PC-9 (cell line): ENCODE measurements around the gene STEAP1. TPM values are rescaled to one million over a fixed set of nuclear protein-coding genes. Genes with fewer than 3 reads are reported as not detected.

ENCODE experiments used
- BruUV-seq: library from RNA; stranded (reverse); fragments of 400-500 nt; replicated peaks from 2 replicates; lab custom pipeline; 2021; lab: Mats Ljungman, UMichigan
- CTCF ChIA-PET: fragments of 300-600 bp; sonication (Branson Sonifier 250); formaldehyde crosslinking; loops from one replicate; lab custom pipeline; 2022; ENCODE audit warnings: antibody characterized with exemption; lab: Charles Lee
- POLR2A ChIA-PET: fragments of 300-600 bp; sonication (Branson Sonifier 250); formaldehyde crosslinking; loops from one replicate; lab custom pipeline; 2022; ENCODE audit warnings: antibody characterized with exemption; ENCODE audit not compliant: unreplicated experiment; lab: Charles Lee
- DNase-seq, 2 experiments: peaks; one replicate each; pipeline versions ENCODE4 v3.0.0 to v3.0.0-alpha.2; 2015 to 2022; ENCODE audit warnings: mixed read lengths in 1 of 2
- H2AFZ ChIP-seq: fragments of 200-600 bp; sonication (generic); 2 replicates; pipeline ENCODE4 v1.8.1; 2017; ENCODE audit warnings: antibody characterized with exemption
- H3F3A ChIP-seq: fragments of 200-600 bp; sonication (generic); 2 replicates; pipeline ENCODE4 v1.8.1; 2017; ENCODE audit warnings: antibody characterized with exemption, mild to moderate bottlenecking, low read depth; ENCODE audit not compliant: insufficient read depth
- H3K27ac ChIP-seq: fragments of 200-600 bp; sonication (generic); 2 replicates; pipeline ENCODE4 v1.6.1; 2016; ENCODE audit warnings: mixed run types
- H3K27me3 ChIP-seq: fragments of 200-600 bp; sonication (generic); 2 replicates; pipeline ENCODE4 v1.6.1; 2016; ENCODE audit warnings: low read depth, mixed run types; ENCODE audit not compliant: insufficient read depth
- H3K36me3 ChIP-seq: fragments of 200-600 bp; sonication (generic); 2 replicates; pipeline ENCODE4 v1.6.1; 2016; ENCODE audit warnings: low read depth, mixed run types
- H3K4me1 ChIP-seq: fragments of 200-600 bp; sonication (generic); replicated peaks from 2 replicates; pipeline ENCODE4 v1.6.1; 2016; ENCODE audit warnings: mixed run types; ENCODE audit not compliant: insufficient read depth
- H3K4me2 ChIP-seq: fragments of 200-600 bp; sonication (generic); 2 replicates; pipeline ENCODE4 v1.6.1; 2017; ENCODE audit warnings: mixed run types
- H3K4me3 ChIP-seq: fragments of 200-600 bp; sonication (generic); 2 replicates; pipeline ENCODE4 v1.6.1; 2016; ENCODE audit warnings: mixed run types
- H3K79me2 ChIP-seq: fragments of 200-600 bp; sonication (generic); 2 replicates; pipeline ENCODE4 v1.6.1; 2017; ENCODE audit warnings: low read depth, mixed run types
- H3K9me2 ChIP-seq: fragments of 200-600 bp; sonication (generic); 2 replicates; pipeline ENCODE4 v1.8.1; 2017; ENCODE audit warnings: mild to moderate bottlenecking; ENCODE audit not compliant: insufficient read depth
- H3K9me3 ChIP-seq: fragments of 200-600 bp; sonication (generic); 2 replicates; pipeline ENCODE4 v1.8.1; 2016; ENCODE audit warnings: low read depth; ENCODE audit not compliant: insufficient read depth
- H4K20me1 ChIP-seq: fragments of 200-600 bp; sonication (generic); 2 replicates; pipeline ENCODE4 v1.8.1; 2017; ENCODE audit not compliant: insufficient read depth
- EZH2 ChIP-seq: fragments of 200-600 bp; sonication (generic); IDR thresholded peaks from 2 replicates; pipeline ENCODE4 v1.8.0; 2017; ENCODE audit warnings: antibody characterized with exemption, low read depth
- intact Hi-C: fragments of 100-400 bp; cut with micrococcal nuclease; formaldehyde crosslinking; loops from one replicate; pipeline ENCODE4 v1.10.0; 2022; ENCODE audit not compliant: unreplicated experiment
- total RNA-seq: library from RNA; stranded (reverse); gene quantifications from 2 replicates; pipeline ENCODE4 v1.2.3, GENCODE V29; 2021
- TF ChIP-seq, protein P1 (sequence below): fragments of 200-600 bp; sonication (generic); conservative IDR thresholded peaks from 2 replicates; pipeline ENCODE4 v1.6.1; 2017; ENCODE audit warnings: mixed run types, antibody characterized with exemption, mild to moderate bottlenecking, moderate library complexity

The STEAP1 gene
- total RNA-seq, 1 experiment from 2014 or later: 6.5 TPM

- H3K27ac ChIP-seq: no peak overlapping the region
- TF ChIP-seq, protein P1, sequence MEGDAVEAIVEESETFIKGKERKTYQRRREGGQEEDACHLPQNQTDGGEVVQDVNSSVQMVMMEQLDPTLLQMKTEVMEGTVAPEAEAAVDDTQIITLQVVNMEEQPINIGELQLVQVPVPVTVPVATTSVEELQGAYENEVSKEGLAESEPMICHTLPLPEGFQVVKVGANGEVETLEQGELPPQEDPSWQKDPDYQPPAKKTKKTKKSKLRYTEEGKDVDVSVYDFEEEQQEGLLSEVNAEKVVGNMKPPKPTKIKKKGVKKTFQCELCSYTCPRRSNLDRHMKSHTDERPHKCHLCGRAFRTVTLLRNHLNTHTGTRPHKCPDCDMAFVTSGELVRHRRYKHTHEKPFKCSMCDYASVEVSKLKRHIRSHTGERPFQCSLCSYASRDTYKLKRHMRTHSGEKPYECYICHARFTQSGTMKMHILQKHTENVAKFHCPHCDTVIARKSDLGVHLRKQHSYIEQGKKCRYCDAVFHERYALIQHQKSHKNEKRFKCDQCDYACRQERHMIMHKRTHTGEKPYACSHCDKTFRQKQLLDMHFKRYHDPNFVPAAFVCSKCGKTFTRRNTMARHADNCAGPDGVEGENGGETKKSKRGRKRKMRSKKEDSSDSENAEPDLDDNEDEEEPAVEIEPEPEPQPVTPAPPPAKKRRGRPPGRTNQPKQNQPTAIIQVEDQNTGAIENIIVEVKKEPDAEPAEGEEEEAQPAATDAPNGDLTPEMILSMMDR: no peak
- TF ChIP-seq EZH2: no peak
- no peaks in the 10 kb centered on the region for H3F3A ChIP-seq
- H3K4me2 ChIP-seq: no peak overlapping the region
- CTCF ChIA-PET: no interaction called here
- no peak for DNase-seq
- no peak overlapping the region for H3K4me3 ChIP-seq
- intact Hi-C loops: no loop called here
- no peak overlapping the region for H2AFZ ChIP-seq
- H3K27me3 ChIP-seq: no peaks in the 10 kb centered on the region
- BruUV-seq: no TSS peak
- no peaks in the 10 kb centered on the region for H3K36me3 ChIP-seq
- no peaks in the 10 kb centered on the region for H3K9me2 ChIP-seq
- no peaks in the 10 kb centered on the region for H3K79me2 ChIP-seq
- H3K9me3 ChIP-seq: peaks cover 5% of the 10 kb centered on the region; the same call in 1 of the 2 replicates
- POLR2A ChIA-PET: interaction anchor here (0.5 to 0.6 kb wide), 2 partner anchors 24 to 1531 kb away, joined by 3 to 5 read pairs; partner anchors contain the start of gene STEAP2
- H3K4me1 ChIP-seq: no peaks in the 10 kb centered on the region
- no peaks in the 10 kb centered on the region for H4K20me1 ChIP-seq
Observed at GRCh38 chr7:90187507-90188050, 33.3 kb downstream of the STEAP1 start.

GRCh38 chr7:90188281-90188680 lies 34.0 kb downstream of the STEAP1 start:
- Histone ChIP-seq H3K27me3 (no peaks in the 10 kb centered on the region), H3F3A (no peaks in the 10 kb centered on the region), H3K9me3 (peaks cover 5% of the 10 kb centered on the region; the same call in 1 of the 2 replicates), H3K9me2 (no peaks in the 10 kb centered on the region), H3K36me3 (no peaks in the 10 kb centered on the region), H3K4me2 (no peak overlapping the region), H3K4me3 (no peak overlapping the region), H2AFZ (no peak overlapping the region), H3K4me1 (no peaks in the 10 kb centered on the region), H3K27ac (no peak overlapping the region), H4K20me1 (no peaks in the 10 kb centered on the region), H3K79me2 (no peaks in the 10 kb centered on the region)
- BruUV-seq: no TSS peak
- ChIA-PET POLR2A (interaction anchor here (0.6 kb wide), 1 partner anchor 23 kb away, joined by 5 read pairs; the partner anchor contains the start of gene STEAP2), CTCF (interaction anchor here (0.9 kb wide), 1 partner anchor 23 kb away, joined by 20 read pairs; the partner anchor contains the start of gene STEAP2)
- TF ChIP-seq EZH2: no peak
- TF ChIP-seq, protein P1: no peak
- DNase-seq: no peak
- intact Hi-C loops: no loop called here

- TF ChIP-seq EZH2: no peak
- TF ChIP-seq, protein P1: no peak
- Histone ChIP-seq H3K9me2 (no peaks in the 10 kb centered on the region), H3K4me1 (no peaks in the 10 kb centered on the region), H3K36me3 (no peaks in the 10 kb centered on the region), H3K4me2 (no peak overlapping the region), H3K4me3 (no peak overlapping the region), H3K27me3 (no peaks in the 10 kb centered on the region), H3K9me3 (peaks cover 5% of the 10 kb centered on the region; the same call in 1 of the 2 replicates), H4K20me1 (no peaks in the 10 kb centered on the region), H3K27ac (no peak overlapping the region), H2AFZ (no peak overlapping the region), H3F3A (no peaks in the 10 kb centered on the region), H3K79me2 (no peaks in the 10 kb centered on the region)
- BruUV-seq: no TSS peak
- ChIA-PET CTCF (no interaction called here), POLR2A (no interaction called here)
- no peak for DNase-seq
- intact Hi-C loops: no loop called here
Observed at GRCh38 chr7:90190995-90191394, 36.7 kb downstream of the STEAP1 start.
